Lung (tissue), 12 donors: Measurements from ENCODE around the gene ITGB8. TPM values are rescaled to one million over a fixed set of nuclear protein-coding genes. Genes with fewer than 3 reads are reported as not detected.
A peak's percentile ranks its signal among the peaks of the same experiment; 100 is the strongest.

ENCODE experiments used
- ATAC-seq: fragments of 200-7000 bp; cut with Tn5 transposase; one replicate; pipeline ENCODE4 v1.9.1; 2020; ENCODE audit warnings: moderate number of reproducible peaks; ENCODE audit not compliant: insufficient read depth, low FRiP score
- DNase-seq, 3 donors: peaks; one replicate each; pipeline ENCODE4 v3.0.0-alpha.2; 2013 to 2017
- H3K27ac ChIP-seq, 2 donors: one replicate each; pipeline ENCODE4 v1.5.1; 2013; ENCODE audit warnings: mild to moderate bottlenecking in 2 of 2, moderate library complexity in 2 of 2, control low read depth in 1 of 2, inconsistent platforms in 1 of 2, low read depth in 1 of 2, low read length in 1 of 2
- H3K27me3 ChIP-seq, 3 donors: one replicate each; pipeline ENCODE4 v1.5.1; 2013; ENCODE audit warnings: low read length in 2 of 3; ENCODE audit not compliant: control insufficient read depth in 3 of 3, insufficient read depth in 3 of 3
- H3K36me3 ChIP-seq, 4 donors: one replicate each; pipeline ENCODE4 v1.5.1; 2013; ENCODE audit warnings: low read length in 4 of 4, mild to moderate bottlenecking in 1 of 4, moderate library complexity in 1 of 4; ENCODE audit not compliant: control insufficient read depth in 4 of 4, insufficient read depth in 4 of 4
- H3K4me1 ChIP-seq, 5 donors: one replicate each; pipeline ENCODE4 v1.5.1; 2013; ENCODE audit warnings: low read length in 5 of 5, mild to moderate bottlenecking in 2 of 5, moderate library complexity in 1 of 5; ENCODE audit not compliant: control insufficient read depth in 5 of 5, insufficient read depth in 5 of 5
- H3K4me3 ChIP-seq: one replicate; pipeline ENCODE4 v1.5.1; 2013; ENCODE audit warnings: mild to moderate bottlenecking, control low read depth, moderate library complexity
- H3K9ac ChIP-seq, 2 donors: one replicate each; pipeline ENCODE4 v1.5.1; 2013; ENCODE audit warnings: low read length in 2 of 2, control low read depth in 1 of 2; ENCODE audit not compliant: insufficient read depth in 1 of 2
- H3K9me3 ChIP-seq, 4 donors: one replicate each; pipeline ENCODE4 v1.5.1; 2013; ENCODE audit warnings: low read length in 3 of 4, mild to moderate bottlenecking in 1 of 4, moderate library complexity in 1 of 4; ENCODE audit not compliant: control insufficient read depth in 4 of 4, insufficient read depth in 3 of 4
- CTCF ChIP-seq: IDR thresholded peaks from 2 replicates; pipeline ENCODE4 v1.5.1; 2012; ENCODE audit warnings: mild to moderate bottlenecking; ENCODE audit errors: control extremely low read depth, extremely low read depth
- WGBS, 2 donors: extraction: QIAGEN DNeasy Blood & Tissue Kit; methylation state at CpG; one replicate each; pipeline ENCODE4 v1.1.7; 2013; 5-methylcytosine and 5-hydroxymethylcytosine counted together
- polyA plus RNA-seq, 2 donors: library from polyadenylated mRNA; stranded (reverse); fragments of 200-250 nt; gene quantifications; one replicate each; pipeline ENCODE4 v1.2.1, GENCODE V29; 2013
- total RNA-seq, 2 donors: library from RNA; depleted of rRNA in 1 of 2; stranded (reverse); fragments of >200 nt in 1 of 2; gene quantifications; one replicate each; pipeline ENCODE4 v1.2.1, GENCODE V29; 2014 to 2021
- donor health status: control.
- donor health status: control.
- donor health status: Bipolar disorder and iron deficiency.
- donor health status: healthy.
- donor health status: DM: yes; HTN: yes; CAD: no.

Gene ITGB8
- total and polyA plus RNA-seq, 4 donors: 1.5 to 29.7 (median 15.2) TPM

DNA sequence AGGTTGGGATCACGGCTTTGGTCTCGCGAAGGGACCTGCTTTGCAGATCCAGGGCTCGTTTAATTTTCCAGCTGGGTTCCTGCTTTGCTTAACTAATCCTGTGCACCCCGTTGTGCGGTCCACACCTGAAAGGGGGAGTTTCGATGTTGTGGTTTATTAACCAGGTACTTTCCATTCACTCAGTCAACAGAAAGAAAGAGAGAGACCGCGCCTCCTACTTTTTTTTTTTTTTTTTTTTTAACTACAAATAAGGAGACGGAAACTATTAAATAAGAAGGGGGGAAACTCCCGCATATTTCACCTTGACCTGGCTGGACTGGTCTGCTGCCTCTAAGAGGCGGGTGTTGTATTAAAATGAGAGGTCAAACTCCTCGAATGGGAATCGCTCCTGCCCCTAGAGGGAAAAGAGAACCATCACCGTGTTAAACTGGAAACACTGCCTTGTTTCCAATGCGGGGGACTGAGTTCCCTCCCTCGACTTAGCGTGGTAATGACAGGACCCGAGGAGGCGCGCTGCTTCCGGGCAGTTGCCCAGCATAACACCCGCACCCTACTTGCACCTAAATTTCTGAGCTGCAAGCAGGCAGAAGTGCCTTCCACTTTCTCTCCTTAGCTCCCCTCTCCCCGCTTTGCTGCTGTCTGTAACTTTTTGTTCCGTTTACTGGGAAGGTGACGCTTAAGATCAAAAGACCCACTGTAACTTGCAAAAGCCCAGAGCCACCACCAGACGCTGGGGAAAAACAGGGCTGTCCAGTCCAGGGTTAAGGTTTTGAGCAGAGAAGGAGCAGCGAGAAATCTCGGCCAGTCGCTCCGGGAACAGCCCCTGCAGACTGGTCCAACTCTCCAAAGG is 1.1 kb upstream of the ITGB8 start:
- Histone ChIP-seq H3K9me3 (no peaks in the 10 kb centered on the region), H3K27me3 (no peaks in the 10 kb centered on the region), H3K4me3 (peak overlapping the region; percentile 36), H3K27ac (peak overlapping the region; percentile 43 to 72), H3K4me1 (peaks cover 0 to 16% (median 0%) of the 10 kb centered on the region in 5 donors), H3K9ac (peak overlapping the region; percentile 95 to 98), H3K36me3 (no peaks in the 10 kb centered on the region)
- no peak for TF ChIP-seq CTCF
- DNase-seq (peak; percentile 80 to 91 (median 88)), ATAC-seq (peak; percentile 44)
- WGBS, 2 donors: 6 to 10% methylated on average over 31 of the region's 31 CpGs

GRCh38 chr7:20330928-20331909 is 519 bp downstream of the ITGB8 start:
- peaks cover 0 to 14% (median 0%) of the 10 kb centered on the region in 5 donors for H3K4me1 ChIP-seq
- ATAC-seq (peak; percentile 23), DNase-seq (peak; percentile 70 to 75 (median 70))
- no peaks in the 10 kb centered on the region for H3K36me3 ChIP-seq
- H3K4me3 ChIP-seq: peak overlapping the region; percentile 36
- no peaks in the 10 kb centered on the region for H3K27me3 ChIP-seq
- 1% methylated on average over 88 to 92 of the region's 92 CpGs for WGBS, 2 donors
- H3K27ac ChIP-seq: peak overlapping the region; percentile 3 to 72
- H3K9me3 ChIP-seq: no peaks in the 10 kb centered on the region
- no peak for TF ChIP-seq CTCF
- H3K9ac ChIP-seq: peak overlapping the region; percentile 80 to 98

GRCh38 chr7:20331910-20332813 is 1.5 kb downstream of the ITGB8 start:
- H3K4me3 ChIP-seq: peak overlapping the region; percentile 36
- H3K36me3 ChIP-seq: peaks cover 0 to 3% (median 0%) of the 10 kb centered on the region in 4 donors
- H3K9ac ChIP-seq: peak overlapping the region; percentile 69 to 98
- H3K4me1 ChIP-seq: peaks cover 0 to 14% (median 0%) of the 10 kb centered on the region in 5 donors
- WGBS, 2 donors: 50 to 52% methylated on average over 13 of the region's 13 CpGs
- ATAC-seq (no peak), DNase-seq (peak in 1 of 3 donors; percentile 31)
- H3K27ac ChIP-seq: no peak overlapping the region
- no peak for TF ChIP-seq CTCF
- H3K9me3 ChIP-seq: no peaks in the 10 kb centered on the region
- H3K27me3 ChIP-seq: no peaks in the 10 kb centered on the region
